ENCODE results near the gene GDF2. TPM values are rescaled to one million over a fixed set of nuclear protein-coding genes. Genes with fewer than 3 reads are reported as not detected.

GDF2 gene
- total and polyA plus RNA-seq, 10 of the 15 experiments (the other 5 are each of a cell fraction or from before 2014, with no cell fraction given) = not detected

DNA sequence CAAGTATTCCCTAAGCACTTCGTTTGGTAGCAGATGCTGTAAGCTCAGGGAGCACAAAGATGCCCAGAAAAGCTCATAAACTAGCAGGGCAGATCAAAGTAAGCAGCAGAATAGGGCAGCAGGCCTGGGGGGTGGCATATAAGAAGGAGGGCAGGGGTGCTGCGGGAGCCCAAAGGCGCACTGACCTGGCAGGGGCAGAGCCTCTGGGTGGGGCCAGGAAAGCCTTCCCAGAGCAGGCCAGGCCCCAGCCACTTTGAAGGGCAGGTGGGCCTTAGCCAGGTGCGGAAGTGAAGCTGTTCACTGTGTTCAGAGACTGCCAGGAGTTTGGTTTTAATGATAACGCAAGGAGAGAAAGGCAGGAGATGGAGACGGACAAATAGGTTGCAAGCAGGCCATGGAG, 18.4 kb upstream of the GDF2 start:
- DNase-seq (ENCODE audit: low read depth, low spot score) = no peak
- Histone ChIP-seq H3K9ac (ENCODE audit: control insufficient read depth, insufficient read depth, low read length) (no peak overlapping the region), H3K36me3 (ENCODE audit: control insufficient read depth in 2 of 2, insufficient read depth in 2 of 2, low read length in 1 of 2) (no peaks in the 10 kb centered on the region), H3K27ac (ENCODE audit: control insufficient read depth, insufficient read depth) (no peak overlapping the region), H3K4me2 (ENCODE audit: control insufficient read depth, insufficient read depth) (no peak overlapping the region), H3K4me1 (ENCODE audit: control insufficient read depth, insufficient read depth, low read length) (no peaks in the 10 kb centered on the region), H4K20me1 (ENCODE audit: control insufficient read depth, insufficient read depth) (no peaks in the 10 kb centered on the region), H2AFZ (ENCODE audit: control insufficient read depth, low read depth, low read length) (no peak overlapping the region), H3K27me3 (replicated peaks in 1 of 2; ENCODE audit: control insufficient read depth in 2 of 2, insufficient read depth in 2 of 2, low read length in 1 of 2) (peaks cover 3 to 4% of the 10 kb centered on the region in 2 experiments; a peak in 3 of 4 replicates), H3K4me3 (no peak overlapping the region), H3K9me3 (replicated peaks; ENCODE audit: control insufficient read depth, insufficient read depth, low read length) (no peaks in the 10 kb centered on the region), H3K79me2 (ENCODE audit: control insufficient read depth, insufficient read depth, low read length) (no peaks in the 10 kb centered on the region)
- ChIA-PET SMC1A (ENCODE audit: uncharacterized antibody, unreplicated experiment) (interaction anchor here (1.1 kb wide), 1 partner anchor 279 kb away, joined by 4 read pairs; no protein-coding TSS in a partner anchor), RAD21 (ENCODE audit: unreplicated experiment) (interaction anchor here (1.6 kb wide), 1 partner anchor 8 kb away, joined by 4 read pairs; no protein-coding TSS in a partner anchor), CTCF (interaction anchor here (1.6 kb wide), 1 partner anchor 256 kb away, joined by 8 read pairs; no protein-coding TSS in a partner anchor), POLR2A (no interaction called here)
- no peak for TF ChIP-seq NR2F1 (conservative IDR thresholded peaks at IDR 0.05)
- TF ChIP-seq TARDBP (IDR thresholded peaks at IDR 0.05; ENCODE audit: borderline replicate concordance) = no peak
- TF ChIP-seq SMARCA5 (IDR thresholded peaks at IDR 0.05) = no peak
- no peak for TF ChIP-seq BRCA1 (IDR thresholded peaks at IDR 0.05; ENCODE audit: low read depth, low read length)
- FAIRE-seq = no peak
- ATAC-seq = no peak
- intact Hi-C loops (cut with micrococcal nuclease; ENCODE audit: unreplicated experiment) (no loop called here), in situ Hi-C loops (cut with MboI) (no loop called here)
- no TSS peak for BruUV-seq (replicated peaks)
- 10% methylated on average over 6 of the region's 6 CpGs for WGBS (ENCODE audit: insufficient coverage, insufficient replicate concordance, low lambda C conversion rate, missing lambda C conversion rate)

DNA sequence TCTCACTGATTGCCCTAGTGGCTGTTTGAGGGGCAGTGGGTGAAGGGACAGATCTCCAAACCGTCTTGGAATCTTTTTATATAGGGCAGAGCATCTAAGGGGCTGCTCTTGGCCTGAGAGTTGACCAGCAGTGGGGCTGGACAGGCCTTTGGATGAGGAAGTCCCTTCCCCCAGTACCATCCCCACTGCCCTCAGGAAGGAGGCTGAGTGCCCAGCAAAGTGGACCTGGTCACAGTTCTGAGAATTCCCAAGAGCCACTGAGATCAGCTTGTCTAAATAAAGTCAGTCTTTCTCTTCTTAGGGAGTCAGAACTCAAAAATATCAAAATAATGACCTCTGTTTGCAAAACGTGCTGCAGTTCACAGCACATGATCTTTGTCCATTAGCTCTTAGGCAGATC, 16.7 kb upstream of the GDF2 start:
- Histone ChIP-seq H4K20me1 (ENCODE audit: control insufficient read depth, insufficient read depth) (no peaks in the 10 kb centered on the region), H3K27ac (ENCODE audit: control insufficient read depth, insufficient read depth) (no peak overlapping the region), H3K79me2 (ENCODE audit: control insufficient read depth, insufficient read depth, low read length) (no peaks in the 10 kb centered on the region), H3K9ac (ENCODE audit: control insufficient read depth, insufficient read depth, low read length) (no peak overlapping the region), H3K36me3 (ENCODE audit: control insufficient read depth in 2 of 2, insufficient read depth in 2 of 2, low read length in 1 of 2) (no peaks in the 10 kb centered on the region), H3K9me3 (replicated peaks; ENCODE audit: control insufficient read depth, insufficient read depth, low read length) (no peaks in the 10 kb centered on the region), H3K27me3 (replicated peaks in 1 of 2; ENCODE audit: control insufficient read depth in 2 of 2, insufficient read depth in 2 of 2, low read length in 1 of 2) (peaks cover 0 to 3% of the 10 kb centered on the region in 2 experiments; a peak in 2 of 4 replicates), H3K4me2 (ENCODE audit: control insufficient read depth, insufficient read depth) (no peak overlapping the region), H3K4me3 (no peak overlapping the region), H3K4me1 (ENCODE audit: control insufficient read depth, insufficient read depth, low read length) (no peaks in the 10 kb centered on the region), H2AFZ (ENCODE audit: control insufficient read depth, low read depth, low read length) (no peak overlapping the region)
- CTCF ChIA-PET = interaction anchor here (1.2 kb wide), 1 partner anchor 258 kb away, joined by 9 read pairs; no protein-coding TSS in a partner anchor
- RAD21 ChIA-PET (ENCODE audit: unreplicated experiment) = no interaction called here
- 0% methylated on average over 2 of the region's 2 CpGs for WGBS (ENCODE audit: insufficient coverage, insufficient replicate concordance, low lambda C conversion rate, missing lambda C conversion rate)
- BruUV-seq (replicated peaks) = no TSS peak
- intact Hi-C loops (cut with micrococcal nuclease; ENCODE audit: unreplicated experiment) (no loop called here), in situ Hi-C loops (cut with MboI) (loop anchor here (5.0 kb wide), 1 partner anchor 263 kb away; no protein-coding TSS in a partner anchor)
- FAIRE-seq = no peak
- POLR2A ChIA-PET = no interaction called here
- DNase-seq (ENCODE audit: low read depth, low spot score) = no peak
- SMC1A ChIA-PET (ENCODE audit: uncharacterized antibody, unreplicated experiment) = interaction anchor here (1.1 kb wide), 1 partner anchor 8 kb away, joined by 3 read pairs; no protein-coding TSS in a partner anchor
- ATAC-seq = no peak
- TF ChIP-seq ETV6 (conservative IDR thresholded peaks at IDR 0.05 in 1 of 2, IDR thresholded peaks at IDR 0.05 in 1 of 2; ENCODE audit: borderline replicate concordance in 1 of 2, low read depth in 1 of 2) = no peak
- no peak for TF ChIP-seq POU2F2 (IDR thresholded peaks at IDR 0.05; ENCODE audit: borderline replicate concordance, low read depth, low read length)
- TF ChIP-seq EZH2 (IDR thresholded peaks at IDR 0.05; ENCODE audit: borderline replicate concordance, control insufficient read depth, low read depth, low read length) = no peak
- no peak for TF ChIP-seq BRCA1 (IDR thresholded peaks at IDR 0.05; ENCODE audit: low read depth, low read length)
- TF ChIP-seq, protein P1, sequence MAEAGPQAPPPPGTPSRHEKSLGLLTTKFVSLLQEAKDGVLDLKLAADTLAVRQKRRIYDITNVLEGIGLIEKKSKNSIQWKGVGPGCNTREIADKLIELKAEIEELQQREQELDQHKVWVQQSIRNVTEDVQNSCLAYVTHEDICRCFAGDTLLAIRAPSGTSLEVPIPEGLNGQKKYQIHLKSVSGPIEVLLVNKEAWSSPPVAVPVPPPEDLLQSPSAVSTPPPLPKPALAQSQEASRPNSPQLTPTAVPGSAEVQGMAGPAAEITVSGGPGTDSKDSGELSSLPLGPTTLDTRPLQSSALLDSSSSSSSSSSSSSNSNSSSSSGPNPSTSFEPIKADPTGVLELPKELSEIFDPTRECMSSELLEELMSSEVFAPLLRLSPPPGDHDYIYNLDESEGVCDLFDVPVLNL (IDR thresholded peaks at IDR 0.05; ENCODE audit: low read depth, low read length) = no peak
- TF ChIP-seq TCF12 (IDR thresholded peaks at IDR 0.05; ENCODE audit: low read depth, low read length) = no peak
- no peak for TF ChIP-seq TAF1 (IDR thresholded peaks at IDR 0.05; ENCODE audit: borderline replicate concordance, low read depth, low read length)
- TF ChIP-seq, protein P2, sequence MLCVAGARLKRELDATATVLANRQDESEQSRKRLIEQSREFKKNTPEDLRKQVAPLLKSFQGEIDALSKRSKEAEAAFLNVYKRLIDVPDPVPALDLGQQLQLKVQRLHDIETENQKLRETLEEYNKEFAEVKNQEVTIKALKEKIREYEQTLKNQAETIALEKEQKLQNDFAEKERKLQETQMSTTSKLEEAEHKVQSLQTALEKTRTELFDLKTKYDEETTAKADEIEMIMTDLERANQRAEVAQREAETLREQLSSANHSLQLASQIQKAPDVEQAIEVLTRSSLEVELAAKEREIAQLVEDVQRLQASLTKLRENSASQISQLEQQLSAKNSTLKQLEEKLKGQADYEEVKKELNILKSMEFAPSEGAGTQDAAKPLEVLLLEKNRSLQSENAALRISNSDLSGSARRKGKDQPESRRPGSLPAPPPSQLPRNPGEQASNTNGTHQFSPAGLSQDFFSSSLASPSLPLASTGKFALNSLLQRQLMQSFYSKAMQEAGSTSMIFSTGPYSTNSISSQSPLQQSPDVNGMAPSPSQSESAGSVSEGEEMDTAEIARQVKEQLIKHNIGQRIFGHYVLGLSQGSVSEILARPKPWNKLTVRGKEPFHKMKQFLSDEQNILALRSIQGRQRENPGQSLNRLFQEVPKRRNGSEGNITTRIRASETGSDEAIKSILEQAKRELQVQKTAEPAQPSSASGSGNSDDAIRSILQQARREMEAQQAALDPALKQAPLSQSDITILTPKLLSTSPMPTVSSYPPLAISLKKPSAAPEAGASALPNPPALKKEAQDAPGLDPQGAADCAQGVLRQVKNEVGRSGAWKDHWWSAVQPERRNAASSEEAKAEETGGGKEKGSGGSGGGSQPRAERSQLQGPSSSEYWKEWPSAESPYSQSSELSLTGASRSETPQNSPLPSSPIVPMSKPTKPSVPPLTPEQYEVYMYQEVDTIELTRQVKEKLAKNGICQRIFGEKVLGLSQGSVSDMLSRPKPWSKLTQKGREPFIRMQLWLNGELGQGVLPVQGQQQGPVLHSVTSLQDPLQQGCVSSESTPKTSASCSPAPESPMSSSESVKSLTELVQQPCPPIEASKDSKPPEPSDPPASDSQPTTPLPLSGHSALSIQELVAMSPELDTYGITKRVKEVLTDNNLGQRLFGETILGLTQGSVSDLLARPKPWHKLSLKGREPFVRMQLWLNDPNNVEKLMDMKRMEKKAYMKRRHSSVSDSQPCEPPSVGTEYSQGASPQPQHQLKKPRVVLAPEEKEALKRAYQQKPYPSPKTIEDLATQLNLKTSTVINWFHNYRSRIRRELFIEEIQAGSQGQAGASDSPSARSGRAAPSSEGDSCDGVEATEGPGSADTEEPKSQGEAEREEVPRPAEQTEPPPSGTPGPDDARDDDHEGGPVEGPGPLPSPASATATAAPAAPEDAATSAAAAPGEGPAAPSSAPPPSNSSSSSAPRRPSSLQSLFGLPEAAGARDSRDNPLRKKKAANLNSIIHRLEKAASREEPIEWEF (IDR thresholded peaks at IDR 0.05; ENCODE audit: insufficient replicate concordance, low read depth, low read length) = no peak

Data from GM12878 (cell line).